ENCODE data around the gene LRP1. TPM values are rescaled to one million over a fixed set of nuclear protein-coding genes. Genes with fewer than 3 reads are reported as not detected.

The LRP1 gene
- total and polyA plus RNA-seq, 4 donors, result 87.5 to 375 (median 139) TPM

DNA sequence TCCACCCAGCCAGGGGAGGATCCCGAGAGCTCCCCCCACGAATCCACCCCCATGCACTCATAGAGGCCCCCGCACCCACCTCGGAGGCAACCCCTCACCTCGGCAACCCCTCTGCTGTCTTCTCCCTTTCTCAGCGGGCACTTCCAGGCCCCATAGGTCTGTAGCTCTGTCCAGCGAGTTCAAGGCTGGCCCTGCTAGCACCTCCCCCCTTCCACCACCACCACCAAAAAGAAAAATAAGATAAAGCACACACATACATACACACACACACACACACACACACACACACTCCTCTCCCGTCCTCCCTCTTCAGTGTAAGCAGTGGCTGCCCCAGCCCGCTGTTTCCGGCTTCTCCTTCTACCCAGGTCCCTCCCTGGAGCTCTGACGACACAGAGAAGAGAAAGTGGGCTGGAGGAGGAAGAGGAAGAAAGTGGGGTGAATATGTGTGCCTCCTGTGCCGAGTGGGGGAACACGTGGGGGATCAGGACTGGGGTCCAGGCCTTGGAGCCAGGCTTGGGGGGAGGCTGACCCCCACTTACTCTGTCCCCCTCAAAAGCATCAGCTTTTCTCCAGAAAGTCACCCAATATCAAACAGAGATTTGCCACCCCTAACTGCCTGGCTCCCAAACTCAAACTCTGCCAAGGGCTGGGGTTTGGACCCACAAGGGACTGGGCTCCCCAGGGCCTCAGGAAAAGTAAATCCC, 17.1 kb upstream of the LRP1 start, which contains the start of gene STAT6:
Gene STAT6 (minus strand): TSS at position 332 of the 704 bp plus-strand sequence. CDS start 3,084 bp downstream, outside the sequence.
- peaks cover 7 to 44% (median 32%) of the 10 kb centered on the region in 4 donors for H3K4me1 ChIP-seq (ENCODE audit: control insufficient read depth in 4 of 4, insufficient read depth in 4 of 4, low read length in 3 of 4)

GRCh38 chr12:57112492-57113294, 15.6 kb upstream of the LRP1 start:
- no peak for DNase-seq (ENCODE audit: low spot score)
- Histone ChIP-seq H3K27ac (ENCODE audit: low read depth in 1 of 2, low read length in 2 of 2) (peak overlapping the region; percentile 99), H3K9ac (ENCODE audit: low read depth in 1 of 2, low read length in 2 of 2) (peak overlapping the region in 1 of 2 donors; percentile 99), H3K9me3 (ENCODE audit: control insufficient read depth in 4 of 4, low read length in 3 of 4) (no peaks in the 10 kb centered on the region), H3K4me1 (ENCODE audit: control insufficient read depth in 4 of 4, insufficient read depth in 4 of 4, low read length in 3 of 4) (peaks cover 7 to 32% (median 22%) of the 10 kb centered on the region in 4 donors), H3K4me3 (ENCODE audit: low read depth in 1 of 3, low read length in 3 of 3) (no peak overlapping the region), H3K27me3 (ENCODE audit: control insufficient read depth in 4 of 4, insufficient read depth in 4 of 4, low read length in 3 of 4) (no peaks in the 10 kb centered on the region), H3K36me3 (ENCODE audit: control insufficient read depth in 4 of 4, insufficient read depth in 3 of 4, low read depth in 1 of 4, low read length in 3 of 4) (peaks cover 0 to 4% (median 2%) of the 10 kb centered on the region in 4 donors)
- WGBS, result 65% methylated on average over 9 of the region's 9 CpGs
- TF ChIP-seq, protein P1, sequence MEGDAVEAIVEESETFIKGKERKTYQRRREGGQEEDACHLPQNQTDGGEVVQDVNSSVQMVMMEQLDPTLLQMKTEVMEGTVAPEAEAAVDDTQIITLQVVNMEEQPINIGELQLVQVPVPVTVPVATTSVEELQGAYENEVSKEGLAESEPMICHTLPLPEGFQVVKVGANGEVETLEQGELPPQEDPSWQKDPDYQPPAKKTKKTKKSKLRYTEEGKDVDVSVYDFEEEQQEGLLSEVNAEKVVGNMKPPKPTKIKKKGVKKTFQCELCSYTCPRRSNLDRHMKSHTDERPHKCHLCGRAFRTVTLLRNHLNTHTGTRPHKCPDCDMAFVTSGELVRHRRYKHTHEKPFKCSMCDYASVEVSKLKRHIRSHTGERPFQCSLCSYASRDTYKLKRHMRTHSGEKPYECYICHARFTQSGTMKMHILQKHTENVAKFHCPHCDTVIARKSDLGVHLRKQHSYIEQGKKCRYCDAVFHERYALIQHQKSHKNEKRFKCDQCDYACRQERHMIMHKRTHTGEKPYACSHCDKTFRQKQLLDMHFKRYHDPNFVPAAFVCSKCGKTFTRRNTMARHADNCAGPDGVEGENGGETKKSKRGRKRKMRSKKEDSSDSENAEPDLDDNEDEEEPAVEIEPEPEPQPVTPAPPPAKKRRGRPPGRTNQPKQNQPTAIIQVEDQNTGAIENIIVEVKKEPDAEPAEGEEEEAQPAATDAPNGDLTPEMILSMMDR (IDR thresholded peaks at IDR 0.05; ENCODE audit: low read depth, low read length, missing input control), result peak; percentile 88
- no peak for TF ChIP-seq FOXA2 (IDR thresholded peaks at IDR 0.05)

More for the DNA sequence above, 17.1 kb upstream of the LRP1 start, which contains the start of gene STAT6:
- H3K27me3 ChIP-seq (ENCODE audit: control insufficient read depth in 4 of 4, insufficient read depth in 4 of 4, low read length in 3 of 4), result no peaks in the 10 kb centered on the region
- TF ChIP-seq, protein P2, sequence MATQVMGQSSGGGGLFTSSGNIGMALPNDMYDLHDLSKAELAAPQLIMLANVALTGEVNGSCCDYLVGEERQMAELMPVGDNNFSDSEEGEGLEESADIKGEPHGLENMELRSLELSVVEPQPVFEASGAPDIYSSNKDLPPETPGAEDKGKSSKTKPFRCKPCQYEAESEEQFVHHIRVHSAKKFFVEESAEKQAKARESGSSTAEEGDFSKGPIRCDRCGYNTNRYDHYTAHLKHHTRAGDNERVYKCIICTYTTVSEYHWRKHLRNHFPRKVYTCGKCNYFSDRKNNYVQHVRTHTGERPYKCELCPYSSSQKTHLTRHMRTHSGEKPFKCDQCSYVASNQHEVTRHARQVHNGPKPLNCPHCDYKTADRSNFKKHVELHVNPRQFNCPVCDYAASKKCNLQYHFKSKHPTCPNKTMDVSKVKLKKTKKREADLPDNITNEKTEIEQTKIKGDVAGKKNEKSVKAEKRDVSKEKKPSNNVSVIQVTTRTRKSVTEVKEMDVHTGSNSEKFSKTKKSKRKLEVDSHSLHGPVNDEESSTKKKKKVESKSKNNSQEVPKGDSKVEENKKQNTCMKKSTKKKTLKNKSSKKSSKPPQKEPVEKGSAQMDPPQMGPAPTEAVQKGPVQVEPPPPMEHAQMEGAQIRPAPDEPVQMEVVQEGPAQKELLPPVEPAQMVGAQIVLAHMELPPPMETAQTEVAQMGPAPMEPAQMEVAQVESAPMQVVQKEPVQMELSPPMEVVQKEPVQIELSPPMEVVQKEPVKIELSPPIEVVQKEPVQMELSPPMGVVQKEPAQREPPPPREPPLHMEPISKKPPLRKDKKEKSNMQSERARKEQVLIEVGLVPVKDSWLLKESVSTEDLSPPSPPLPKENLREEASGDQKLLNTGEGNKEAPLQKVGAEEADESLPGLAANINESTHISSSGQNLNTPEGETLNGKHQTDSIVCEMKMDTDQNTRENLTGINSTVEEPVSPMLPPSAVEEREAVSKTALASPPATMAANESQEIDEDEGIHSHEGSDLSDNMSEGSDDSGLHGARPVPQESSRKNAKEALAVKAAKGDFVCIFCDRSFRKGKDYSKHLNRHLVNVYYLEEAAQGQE (IDR thresholded peaks at IDR 0.05), result peak; percentile 24
- TF ChIP-seq MAX (IDR thresholded peaks at IDR 0.05), result peak; percentile 56
- TF ChIP-seq EGR1 (IDR thresholded peaks at IDR 0.05; ENCODE audit: low read depth in 2 of 2), result peak in 1 of 2 donors; percentile 13
- TF ChIP-seq NR2F2 (IDR thresholded peaks at IDR 0.05), result no peak
- peak; percentile 45 for TF ChIP-seq TAF1 (conservative IDR thresholded peaks at IDR 0.05)
- DNase-seq (ENCODE audit: low spot score), result peak; percentile 73
- no peaks in the 10 kb centered on the region for H3K9me3 ChIP-seq (ENCODE audit: control insufficient read depth in 4 of 4, low read length in 3 of 4)
- H3K4me3 ChIP-seq (ENCODE audit: low read depth in 1 of 3, low read length in 3 of 3), result peak within 1 kb of the TSS; percentile 71 to 93 (median 86)
- peaks cover 8 to 14% (median 9%) of the 10 kb centered on the region in 4 donors for H3K36me3 ChIP-seq (ENCODE audit: control insufficient read depth in 4 of 4, insufficient read depth in 3 of 4, low read depth in 1 of 4, low read length in 3 of 4)
- WGBS, result 1% methylated on average over 13 of the region's 13 CpGs
- peak within 1 kb of the TSS; percentile 99 for H3K27ac ChIP-seq (ENCODE audit: low read depth in 1 of 2, low read length in 2 of 2)
- peak within 1 kb of the TSS; percentile 98 to 99 for H3K9ac ChIP-seq (ENCODE audit: low read depth in 1 of 2, low read length in 2 of 2)
